Keratinocyte (primary cell): ENCODE data around the gene NOL12. TPM values are rescaled to one million over a fixed set of nuclear protein-coding genes. Genes with fewer than 3 reads are reported as not detected.

ENCODE experiments used
- DNase-seq: peaks from one replicate; pipeline ENCODE4 v3.0.0-alpha.2; 2011; ENCODE audit warnings: low read depth, missing footprints, low spot score
- FAIRE-seq: peaks from 2 replicates; lab custom pipeline; 2011; peaks lifted over from hg19 to GRCh38; lab: Jason Lieb, UNC
- H2AFZ ChIP-seq: 2 replicates; pipeline ENCODE4 v1.6.0; 2012; ENCODE audit warnings: low read length, control low read depth, inconsistent platforms; ENCODE audit not compliant: control insufficient read depth
- H3K27ac ChIP-seq: 2 replicates; pipeline ENCODE4 v1.5.1; 2011; ENCODE audit warnings: low read length; ENCODE audit not compliant: control insufficient read depth, insufficient read depth
- H3K27me3 ChIP-seq: 3 replicates; pipeline ENCODE4 v1.6.0; 2011; ENCODE audit warnings: low read length; ENCODE audit not compliant: control insufficient read depth, insufficient read depth; ENCODE audit errors: extremely low read depth
- H3K36me3 ChIP-seq, 2 experiments: 2 replicates in 1 of 2; 3 replicates in 1 of 2; pipeline ENCODE4 v1.5.1; 2011; ENCODE audit warnings: low read length in 2 of 2, mild to moderate bottlenecking in 1 of 2; ENCODE audit not compliant: control insufficient read depth in 2 of 2, insufficient read depth in 2 of 2; ENCODE audit errors: extremely low read depth in 1 of 2
- H3K4me1 ChIP-seq: 3 replicates; pipeline ENCODE4 v1.5.1; 2011; ENCODE audit warnings: low read length; ENCODE audit not compliant: control insufficient read depth, insufficient read depth; ENCODE audit errors: extremely low read depth
- H3K4me2 ChIP-seq: 3 replicates; pipeline ENCODE4 v1.6.0; 2011; ENCODE audit warnings: low read depth, low read length; ENCODE audit not compliant: control insufficient read depth, insufficient read depth; ENCODE audit errors: extremely low read depth
- H3K4me3 ChIP-seq, 3 experiments: fragments of 200-600 bp in 1 of 3; sonication (generic) in 1 of 3; 2 replicates in 2 of 3; 3 replicates in 1 of 3; pipeline ENCODE4 v1.5.1; 2011 to 2016; ENCODE audit warnings: low read length in 3 of 3, mild to moderate bottlenecking in 3 of 3, control low read depth in 2 of 3, inconsistent platforms in 1 of 3, low read depth in 1 of 3, mixed read lengths in 1 of 3, mixed run types in 1 of 3, moderate library complexity in 1 of 3; ENCODE audit not compliant: control insufficient read depth in 2 of 3, insufficient read depth in 2 of 3; ENCODE audit errors: extremely low read depth in 1 of 3
- H3K79me2 ChIP-seq: 2 replicates; pipeline ENCODE4 v1.6.0; 2012; ENCODE audit warnings: low read length; ENCODE audit not compliant: control insufficient read depth, insufficient read depth
- H3K9ac ChIP-seq: 3 replicates; pipeline ENCODE4 v1.6.0; 2011; ENCODE audit warnings: low read length; ENCODE audit not compliant: control insufficient read depth, insufficient read depth; ENCODE audit errors: extremely low read depth
- H3K9me1 ChIP-seq: 3 replicates; pipeline ENCODE4 v1.6.0; 2011; ENCODE audit warnings: low read length; ENCODE audit not compliant: control insufficient read depth, insufficient read depth; ENCODE audit errors: extremely low read depth
- H3K9me3 ChIP-seq: 2 replicates; pipeline ENCODE4 v1.5.1; 2012; ENCODE audit warnings: low read depth, low read length; ENCODE audit not compliant: control insufficient read depth
- H4K20me1 ChIP-seq: 3 replicates; pipeline ENCODE4 v1.6.0; 2011; ENCODE audit warnings: low read length; ENCODE audit not compliant: control insufficient read depth, insufficient read depth; ENCODE audit errors: extremely low read depth
- EZH2 ChIP-seq: IDR thresholded peaks from one replicate; pipeline ENCODE4 v1.6.1; 2012; ENCODE audit warnings: inconsistent platforms, mild to moderate bottlenecking, low read length, moderate library complexity
- dilution Hi-C: fragments of 300-500 bp; cut with MboI; formaldehyde crosslinking; loops from one replicate; pipeline ENCODE4 v1.7.0; 2020; ENCODE audit warnings: low sequenced_read_pairs; ENCODE audit not compliant: extremely low pct_ligation_motif_present
- polyA plus RNA-seq, 5 experiments: library from polyadenylated mRNA; depleted of rRNA in 3 of 5; stranded (reverse) in 3 of 5; stranded (forward) in 1 of 5; unstranded in 1 of 5; fragments of >200 nt; gene quantifications; 1 replicate in 1 of 5; 2 replicates in 3 of 5; 3 replicates in 1 of 5; pipeline versions ENCODE4 v1.2.1 to v1.2.3, GENCODE V29; 2011 to 2012; ENCODE audit warnings: missing spikeins in 2 of 5, low read depth in 1 of 5, low replicate concordance in 1 of 5
- TF ChIP-seq, protein P1 (sequence below), 3 experiments: IDR thresholded peaks in 1 of 3; conservative IDR thresholded peaks in 1 of 3; optimal IDR thresholded peaks in 1 of 3; 2 replicates in 2 of 3; 3 replicates in 1 of 3; pipeline versions ENCODE3 to v1.5.1; 2011; ENCODE audit warnings: low read length in 3 of 3, mild to moderate bottlenecking in 3 of 3, moderate library complexity in 2 of 3, control low read depth in 1 of 3, inconsistent platforms in 1 of 3; ENCODE audit not compliant: insufficient read depth in 2 of 3; ENCODE audit errors: extremely low read depth in 1 of 3

NOL12 gene
- polyA plus RNA-seq, 1 donor (not counting 4 experiments of a cell fraction or from before 2014, with no cell fraction given): 23.8 TPM

DNA sequence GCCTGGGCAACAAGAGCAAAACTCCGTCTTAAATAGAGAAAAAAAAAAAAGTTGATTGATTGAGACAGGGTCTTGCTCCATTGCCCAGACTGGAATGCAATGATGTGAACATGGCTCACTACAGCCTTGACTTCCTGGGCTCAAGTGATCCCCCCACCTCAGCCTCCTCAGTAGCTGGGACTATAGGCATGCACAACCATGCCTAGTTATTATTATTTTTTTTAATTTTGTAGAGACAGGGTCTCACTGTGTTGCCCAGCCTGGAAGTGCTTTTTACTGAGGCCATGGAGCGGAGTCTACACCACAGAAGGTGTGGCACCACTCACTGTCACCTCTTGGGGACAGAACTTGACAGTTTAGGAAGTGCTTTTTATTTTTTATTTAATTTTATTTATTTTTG, 28.5 kb downstream of the NOL12 start:
- H3K36me3 ChIP-seq: peaks cover 0 to 2% of the 10 kb centered on the region in 2 experiments
- H3K4me3 ChIP-seq: no peak overlapping the region
- H3K9ac ChIP-seq: no peak overlapping the region
- H3K27me3 ChIP-seq: no peaks in the 10 kb centered on the region
- peaks cover 11% of the 10 kb centered on the region for H3K4me1 ChIP-seq
- H3K9me3 ChIP-seq: no peaks in the 10 kb centered on the region
- H3K27ac ChIP-seq: no peak overlapping the region
- DNase-seq (no peak), FAIRE-seq (no peak)
- dilution Hi-C loops: no loop called here
- no peak overlapping the region for H2AFZ ChIP-seq
- TF ChIP-seq, protein P1, sequence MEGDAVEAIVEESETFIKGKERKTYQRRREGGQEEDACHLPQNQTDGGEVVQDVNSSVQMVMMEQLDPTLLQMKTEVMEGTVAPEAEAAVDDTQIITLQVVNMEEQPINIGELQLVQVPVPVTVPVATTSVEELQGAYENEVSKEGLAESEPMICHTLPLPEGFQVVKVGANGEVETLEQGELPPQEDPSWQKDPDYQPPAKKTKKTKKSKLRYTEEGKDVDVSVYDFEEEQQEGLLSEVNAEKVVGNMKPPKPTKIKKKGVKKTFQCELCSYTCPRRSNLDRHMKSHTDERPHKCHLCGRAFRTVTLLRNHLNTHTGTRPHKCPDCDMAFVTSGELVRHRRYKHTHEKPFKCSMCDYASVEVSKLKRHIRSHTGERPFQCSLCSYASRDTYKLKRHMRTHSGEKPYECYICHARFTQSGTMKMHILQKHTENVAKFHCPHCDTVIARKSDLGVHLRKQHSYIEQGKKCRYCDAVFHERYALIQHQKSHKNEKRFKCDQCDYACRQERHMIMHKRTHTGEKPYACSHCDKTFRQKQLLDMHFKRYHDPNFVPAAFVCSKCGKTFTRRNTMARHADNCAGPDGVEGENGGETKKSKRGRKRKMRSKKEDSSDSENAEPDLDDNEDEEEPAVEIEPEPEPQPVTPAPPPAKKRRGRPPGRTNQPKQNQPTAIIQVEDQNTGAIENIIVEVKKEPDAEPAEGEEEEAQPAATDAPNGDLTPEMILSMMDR (optimal IDR thresholded peaks at IDR 0.05 in 1 of 3, IDR thresholded peaks at IDR 0.05 in 1 of 3, conservative IDR thresholded peaks at IDR 0.05 in 1 of 3; ENCODE audit: extremely low read depth in 1 of 3, insufficient read depth in 2 of 3, low read length in 3 of 3): no peak
- H3K79me2 ChIP-seq: no peaks in the 10 kb centered on the region
- H3K9me1 ChIP-seq: no peaks in the 10 kb centered on the region
- H4K20me1 ChIP-seq: no peaks in the 10 kb centered on the region
- no peak overlapping the region for H3K4me2 ChIP-seq

DNA sequence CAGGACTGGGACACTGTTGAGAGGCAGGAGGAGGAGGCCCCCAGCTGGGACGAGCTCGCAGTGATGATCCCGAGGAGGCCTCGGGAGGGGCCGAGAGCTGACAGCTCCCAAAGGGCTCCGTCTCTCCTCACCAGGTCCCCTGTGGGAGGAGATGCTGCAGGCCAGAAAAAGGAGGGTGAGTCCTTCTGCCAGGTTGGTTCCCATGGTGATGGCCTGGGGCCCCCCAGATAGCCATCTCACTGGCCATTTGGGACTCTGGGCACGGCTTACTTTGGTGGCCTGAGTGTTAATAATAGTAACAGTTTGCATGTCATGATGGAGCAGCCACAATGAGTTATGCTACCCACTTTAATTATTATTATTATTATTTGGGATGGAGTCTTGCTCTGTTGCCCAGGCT, 29.6 kb downstream of the NOL12 start:
- Histone ChIP-seq H2AFZ (no peak overlapping the region), H3K4me2 (no peak overlapping the region), H3K9me3 (no peaks in the 10 kb centered on the region), H3K9me1 (no peaks in the 10 kb centered on the region), H3K27ac (no peak overlapping the region), H4K20me1 (no peaks in the 10 kb centered on the region), H3K4me1 (peaks cover 11% of the 10 kb centered on the region), H3K36me3 (peaks cover 0 to 2% of the 10 kb centered on the region in 2 experiments), H3K79me2 (no peaks in the 10 kb centered on the region), H3K27me3 (no peaks in the 10 kb centered on the region), H3K9ac (no peak overlapping the region), H3K4me3 (no peak overlapping the region)
- DNase-seq: no peak
- TF ChIP-seq, protein P1 (optimal IDR thresholded peaks at IDR 0.05 in 1 of 3, IDR thresholded peaks at IDR 0.05 in 1 of 3, conservative IDR thresholded peaks at IDR 0.05 in 1 of 3; ENCODE audit: extremely low read depth in 1 of 3, insufficient read depth in 2 of 3, low read length in 3 of 3): no peak
- TF ChIP-seq EZH2: no peak
- dilution Hi-C loops: no loop called here
- no peak for FAIRE-seq
